D721Med (cell line): Measurements from ENCODE around the gene SMPD3.
A peak's percentile ranks its signal among the peaks of the same experiment; 100 is the strongest.

ENCODE experiments used
- DNase-seq: peaks from one replicate; pipeline ENCODE4 v3.0.0; 2011; ENCODE audit warnings: low spot score; ENCODE audit not compliant: insufficient read length
- FAIRE-seq: peaks from 2 replicates; lab custom pipeline; 2011; peaks lifted over from hg19 to GRCh38; lab: Jason Lieb, UNC
- CTCF ChIP-seq: IDR thresholded peaks from 2 replicates; pipeline ENCODE4 v1.5.1; 2012; ENCODE audit warnings: mild to moderate bottlenecking, control low read depth; ENCODE audit not compliant: insufficient read depth; ENCODE audit errors: missing control alignments

SMPD3 gene

DNA sequence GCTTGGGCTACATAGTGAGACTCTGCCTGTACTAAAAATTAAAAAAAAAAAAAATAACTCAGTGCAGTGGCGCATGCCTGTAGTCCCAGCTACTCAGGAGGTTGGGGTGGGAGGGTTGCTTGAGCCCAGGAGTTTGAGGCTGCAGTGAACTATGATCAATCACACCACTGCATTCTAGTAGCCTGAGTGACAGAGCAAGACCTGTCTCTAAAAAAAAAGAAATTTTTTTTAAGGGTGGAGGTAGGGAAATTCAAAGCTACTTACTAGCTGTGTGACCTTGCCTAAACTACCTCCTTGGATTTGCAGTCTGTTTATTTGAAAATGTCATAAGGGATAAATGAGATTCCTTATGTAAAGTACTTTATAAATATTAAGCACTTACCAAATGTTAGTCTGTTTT is 3.4 kb upstream of the SMPD3 start:
- no peak for DNase-seq
- no peak for TF ChIP-seq CTCF
- FAIRE-seq, result no peak

DNA sequence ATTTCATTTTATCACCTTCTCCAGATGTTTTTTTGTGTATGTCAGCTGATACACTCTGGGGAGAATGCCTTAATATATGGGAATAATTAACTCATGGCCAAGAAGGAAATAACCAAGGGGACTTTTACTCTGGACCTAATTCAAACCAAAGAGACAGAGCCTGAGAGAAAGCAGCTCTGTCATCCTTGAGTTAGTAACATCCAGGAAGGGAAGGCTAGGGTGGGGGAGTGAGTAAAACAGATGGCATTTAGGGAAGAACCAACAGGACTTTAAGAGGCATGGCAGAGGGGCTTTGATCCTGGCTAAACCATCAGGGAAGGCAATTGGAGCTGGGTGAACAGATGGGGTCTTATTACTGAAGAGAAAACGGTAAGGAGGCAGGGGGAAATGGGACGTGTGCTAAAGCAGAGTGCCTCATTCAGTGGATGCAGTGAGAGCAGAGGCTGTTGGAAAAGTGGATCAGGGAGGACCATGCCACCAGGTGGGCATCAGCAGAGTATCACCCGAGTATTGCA is 2.5 kb upstream of the SMPD3 start:
- FAIRE-seq (no peak), DNase-seq (no peak)
- TF ChIP-seq CTCF, result no peak

DNA sequence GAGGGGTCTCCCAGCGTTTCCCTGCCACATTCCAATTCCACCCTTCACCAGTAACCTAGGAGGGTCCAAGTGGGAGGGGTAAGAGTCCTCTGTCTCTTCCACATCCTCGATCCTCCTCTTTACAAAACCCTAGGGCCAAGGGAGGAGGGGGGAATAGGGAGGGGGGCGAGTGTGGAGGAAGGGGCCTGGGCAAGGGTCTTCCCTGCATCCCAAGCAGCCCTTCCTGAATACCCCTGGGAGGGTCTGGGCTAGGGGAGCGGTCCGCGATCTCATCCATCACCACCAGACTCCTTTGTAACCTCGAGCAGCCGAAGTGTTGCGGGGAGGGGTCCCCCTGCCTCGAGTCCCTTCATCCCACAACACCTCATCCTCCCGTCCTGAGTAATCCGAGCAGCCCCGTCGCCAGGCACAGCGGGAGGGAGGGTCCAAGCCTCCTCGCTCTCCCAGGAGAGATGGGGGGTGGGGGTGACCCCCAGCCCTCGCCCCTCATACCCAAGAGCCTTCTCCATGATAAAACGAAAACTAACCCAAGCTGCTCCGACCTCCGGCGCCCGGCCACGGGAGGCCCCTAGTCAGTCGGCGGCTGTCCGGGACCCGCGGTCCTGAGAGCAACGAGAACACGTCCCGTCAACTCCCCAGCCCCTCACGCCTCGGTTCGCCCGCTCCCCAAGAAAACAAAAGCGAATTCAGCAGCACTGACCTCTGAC is 502 bp downstream of the SMPD3 start:
- no peak for FAIRE-seq
- no peak for TF ChIP-seq CTCF
- no peak for DNase-seq

DNA sequence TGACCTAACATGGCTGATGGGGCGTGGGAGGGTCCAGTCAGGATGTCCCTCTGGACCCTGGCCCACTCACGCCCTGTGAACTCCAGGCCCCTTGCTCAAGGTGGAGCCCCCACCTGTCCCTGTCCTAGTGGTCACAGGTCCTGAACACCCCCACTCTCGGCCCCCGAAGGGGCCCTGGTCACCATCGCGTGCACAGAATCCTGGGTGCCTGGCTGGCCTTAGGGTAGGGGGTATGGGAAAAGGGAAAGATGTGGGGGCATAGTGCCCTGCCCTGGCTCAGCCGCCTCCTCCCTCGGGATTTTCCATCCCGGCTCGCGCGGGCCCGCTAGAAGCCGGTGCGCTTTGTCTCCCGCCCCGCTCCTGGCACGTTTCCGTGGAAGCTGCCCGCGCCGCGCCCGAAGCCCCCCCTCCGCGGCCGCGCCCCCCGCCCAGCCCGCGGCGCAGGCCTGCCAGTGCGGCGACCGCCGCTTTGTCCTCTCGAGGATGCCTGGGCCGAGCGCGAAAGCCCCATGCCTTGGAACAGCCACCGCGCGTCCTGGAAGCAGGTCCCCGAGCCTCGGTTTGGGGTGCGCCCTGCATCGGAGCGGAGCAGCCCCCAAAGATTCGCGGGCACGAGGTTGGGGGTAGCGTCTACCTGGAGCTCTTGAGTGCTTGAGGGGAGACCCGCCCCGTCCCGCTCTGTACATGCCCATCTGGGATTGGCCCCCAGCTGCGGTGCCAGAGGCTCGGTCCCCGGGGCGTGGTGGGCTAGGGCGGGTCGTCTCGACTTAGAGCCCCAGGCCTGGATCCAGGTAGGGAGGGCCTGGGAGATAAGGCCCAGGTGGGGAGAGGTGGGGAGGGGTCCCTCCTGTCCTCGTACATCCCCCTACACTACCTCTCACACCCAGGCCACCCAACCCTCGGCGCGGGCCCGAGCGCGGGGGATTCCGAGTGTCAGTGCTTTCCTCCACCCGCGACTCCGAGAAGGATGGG is 1.3 kb downstream of the SMPD3 start:
- FAIRE-seq (no peak), DNase-seq (no peak)
- TF ChIP-seq CTCF, result no peak

- peak; percentile 76 for TF ChIP-seq CTCF
- peak; percentile 19 for DNase-seq
- no peak for FAIRE-seq
Measured at GRCh38 chr16:68445458-68445857, 2.9 kb downstream of the SMPD3 start.

- DNase-seq, result no peak
- FAIRE-seq, result no peak
- no peak for TF ChIP-seq CTCF
Measured at GRCh38 chr16:68444056-68444657, 4.2 kb downstream of the SMPD3 start.
